PFSK-1 (cell line): Measurements from ENCODE around the gene CUBN.

Source experiments
- FOXP2 ChIP-seq: optimal IDR thresholded peaks from 2 replicates; pipeline ENCODE3; 2011; ENCODE audit warnings: borderline replicate concordance, control low read depth, inconsistent platforms; ENCODE audit not compliant: insufficient read depth; ENCODE audit errors: extremely low read length, extremely low read depth
- POLR2AphosphoS5 ChIP-seq: IDR thresholded peaks from 2 replicates; pipeline ENCODE4 v1.6.1; 2012; ENCODE audit warnings: low read depth, mild to moderate bottlenecking, control low read depth, low read length, moderate library complexity
- SIN3A ChIP-seq: IDR thresholded peaks from 2 replicates; pipeline ENCODE4 v1.6.1; 2012; ENCODE audit warnings: mild to moderate bottlenecking, low read length, moderate library complexity, borderline replicate concordance; ENCODE audit not compliant: insufficient read depth
- TAF1 ChIP-seq: IDR thresholded peaks from 2 replicates; pipeline ENCODE4 v1.6.1; 2012; ENCODE audit warnings: low read length, control low read depth, borderline replicate concordance; ENCODE audit not compliant: insufficient read depth
- TF ChIP-seq, protein P1 (sequence below), 2 experiments: IDR thresholded peaks; 2 replicates each; pipeline versions ENCODE4 v1.6.1 to v1.8.0; 2011 to 2012; ENCODE audit warnings: low read depth in 2 of 2, low read length in 2 of 2, control low read depth in 1 of 2, inconsistent platforms in 1 of 2, mild to moderate bottlenecking in 1 of 2, moderate library complexity in 1 of 2; ENCODE audit not compliant: insufficient read depth in 1 of 2

The CUBN gene

DNA sequence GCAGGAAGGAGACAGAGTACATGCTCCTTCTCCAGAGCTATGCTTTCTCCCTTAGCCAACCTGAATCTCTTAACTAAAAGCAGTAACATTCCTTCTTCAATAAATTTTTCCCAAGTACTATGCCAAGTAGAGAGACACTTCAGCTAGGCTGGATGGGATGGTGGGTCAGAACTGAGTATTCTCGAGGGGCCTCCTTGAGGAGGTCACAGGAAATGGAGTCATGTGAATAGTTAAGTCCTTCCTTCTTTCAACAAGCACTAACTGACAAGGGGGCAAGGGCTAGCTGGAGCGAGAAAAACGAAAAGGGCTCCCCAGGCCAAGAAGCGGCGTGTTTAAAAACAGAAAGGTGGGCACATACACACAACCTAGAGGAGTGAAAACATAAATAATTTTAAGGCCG is 317.8 kb downstream of the CUBN start:
- TF ChIP-seq SIN3A (no peak), TAF1 (no peak), POLR2AphosphoS5 (no peak), FOXP2 (no peak)
- TF ChIP-seq, protein P1, sequence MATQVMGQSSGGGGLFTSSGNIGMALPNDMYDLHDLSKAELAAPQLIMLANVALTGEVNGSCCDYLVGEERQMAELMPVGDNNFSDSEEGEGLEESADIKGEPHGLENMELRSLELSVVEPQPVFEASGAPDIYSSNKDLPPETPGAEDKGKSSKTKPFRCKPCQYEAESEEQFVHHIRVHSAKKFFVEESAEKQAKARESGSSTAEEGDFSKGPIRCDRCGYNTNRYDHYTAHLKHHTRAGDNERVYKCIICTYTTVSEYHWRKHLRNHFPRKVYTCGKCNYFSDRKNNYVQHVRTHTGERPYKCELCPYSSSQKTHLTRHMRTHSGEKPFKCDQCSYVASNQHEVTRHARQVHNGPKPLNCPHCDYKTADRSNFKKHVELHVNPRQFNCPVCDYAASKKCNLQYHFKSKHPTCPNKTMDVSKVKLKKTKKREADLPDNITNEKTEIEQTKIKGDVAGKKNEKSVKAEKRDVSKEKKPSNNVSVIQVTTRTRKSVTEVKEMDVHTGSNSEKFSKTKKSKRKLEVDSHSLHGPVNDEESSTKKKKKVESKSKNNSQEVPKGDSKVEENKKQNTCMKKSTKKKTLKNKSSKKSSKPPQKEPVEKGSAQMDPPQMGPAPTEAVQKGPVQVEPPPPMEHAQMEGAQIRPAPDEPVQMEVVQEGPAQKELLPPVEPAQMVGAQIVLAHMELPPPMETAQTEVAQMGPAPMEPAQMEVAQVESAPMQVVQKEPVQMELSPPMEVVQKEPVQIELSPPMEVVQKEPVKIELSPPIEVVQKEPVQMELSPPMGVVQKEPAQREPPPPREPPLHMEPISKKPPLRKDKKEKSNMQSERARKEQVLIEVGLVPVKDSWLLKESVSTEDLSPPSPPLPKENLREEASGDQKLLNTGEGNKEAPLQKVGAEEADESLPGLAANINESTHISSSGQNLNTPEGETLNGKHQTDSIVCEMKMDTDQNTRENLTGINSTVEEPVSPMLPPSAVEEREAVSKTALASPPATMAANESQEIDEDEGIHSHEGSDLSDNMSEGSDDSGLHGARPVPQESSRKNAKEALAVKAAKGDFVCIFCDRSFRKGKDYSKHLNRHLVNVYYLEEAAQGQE (IDR thresholded peaks at IDR 0.05; ENCODE audit: insufficient read depth in 1 of 2, low read depth in 2 of 2, low read length in 2 of 2): no peak

DNA sequence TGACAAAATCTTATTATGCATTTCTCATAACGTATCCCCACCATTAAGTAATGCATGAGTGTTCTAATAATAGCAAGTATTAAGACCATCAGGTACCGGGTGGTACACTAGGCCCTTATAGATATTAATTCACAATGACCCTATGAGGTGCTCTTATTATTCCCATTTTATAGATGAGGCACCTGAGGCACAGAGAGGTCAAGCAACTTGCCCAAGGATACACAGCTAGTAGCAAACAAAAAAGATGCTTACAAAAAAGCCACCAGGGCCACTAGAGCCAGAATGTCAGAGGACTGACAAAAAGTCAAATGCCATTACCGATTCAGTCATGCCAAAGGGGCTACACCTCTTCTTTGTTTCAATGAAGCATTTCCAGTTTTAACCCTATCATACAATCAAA is 318.3 kb downstream of the CUBN start:
- no peak for TF ChIP-seq POLR2AphosphoS5
- TF ChIP-seq, protein P1 (IDR thresholded peaks at IDR 0.05; ENCODE audit: insufficient read depth in 1 of 2, low read depth in 2 of 2, low read length in 2 of 2): no peak
- TF ChIP-seq TAF1: no peak
- TF ChIP-seq FOXP2: no peak
- TF ChIP-seq SIN3A: no peak

DNA sequence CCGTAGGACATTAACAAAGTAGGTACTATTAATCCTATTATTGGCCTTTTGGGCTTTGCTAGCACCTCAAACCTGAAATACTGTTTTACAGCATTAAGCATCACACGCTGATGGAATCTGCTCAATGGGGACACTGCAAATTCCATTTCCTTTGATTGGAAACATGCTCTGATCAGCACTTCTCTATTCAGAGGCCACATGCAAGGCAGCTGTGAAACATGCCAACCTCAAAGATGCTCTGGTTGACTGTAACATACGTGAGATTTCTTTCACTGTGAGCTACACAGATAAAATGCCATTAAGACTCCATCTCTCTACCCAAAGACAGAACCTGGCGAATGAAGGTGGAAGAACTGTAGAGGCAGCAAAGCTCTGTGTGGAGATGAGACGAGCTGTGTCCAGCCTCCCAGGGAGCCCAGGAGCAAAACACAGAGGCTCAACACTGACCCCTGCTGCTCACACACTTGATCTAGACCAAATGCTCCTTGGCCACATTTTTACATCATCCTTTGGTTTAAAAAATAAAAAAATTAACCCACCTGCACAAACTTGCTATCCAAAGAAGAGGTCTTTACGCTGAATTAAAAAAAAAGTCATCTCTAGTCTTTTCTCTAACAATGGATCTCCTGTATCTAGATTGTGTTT is 320.4 kb downstream of the CUBN start:
- TF ChIP-seq, protein P1 (IDR thresholded peaks at IDR 0.05; ENCODE audit: insufficient read depth in 1 of 2, low read depth in 2 of 2, low read length in 2 of 2): no peak

DNA sequence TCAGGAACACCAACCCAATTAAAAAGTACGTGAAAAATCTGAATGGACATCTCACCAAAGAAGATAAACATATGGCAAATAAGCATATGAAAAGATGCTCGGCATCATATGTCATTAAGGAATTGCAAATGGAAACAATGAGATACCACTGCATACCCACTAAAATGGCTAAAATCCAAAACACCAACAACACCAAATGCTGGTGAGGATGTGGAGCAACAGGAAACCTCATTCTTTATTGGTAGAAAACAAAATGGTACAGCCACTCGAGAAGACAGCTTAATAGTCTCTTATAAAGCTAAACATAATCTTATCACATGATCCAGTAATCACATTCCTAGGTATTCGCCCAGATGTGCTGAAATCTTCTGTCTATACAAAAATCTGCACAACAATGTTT is 325.5 kb downstream of the CUBN start:
- no peak for TF ChIP-seq SIN3A
- TF ChIP-seq, protein P1 (IDR thresholded peaks at IDR 0.05; ENCODE audit: insufficient read depth in 1 of 2, low read depth in 2 of 2, low read length in 2 of 2): no peak
- no peak for TF ChIP-seq TAF1
- TF ChIP-seq POLR2AphosphoS5: no peak
- no peak for TF ChIP-seq FOXP2

DNA sequence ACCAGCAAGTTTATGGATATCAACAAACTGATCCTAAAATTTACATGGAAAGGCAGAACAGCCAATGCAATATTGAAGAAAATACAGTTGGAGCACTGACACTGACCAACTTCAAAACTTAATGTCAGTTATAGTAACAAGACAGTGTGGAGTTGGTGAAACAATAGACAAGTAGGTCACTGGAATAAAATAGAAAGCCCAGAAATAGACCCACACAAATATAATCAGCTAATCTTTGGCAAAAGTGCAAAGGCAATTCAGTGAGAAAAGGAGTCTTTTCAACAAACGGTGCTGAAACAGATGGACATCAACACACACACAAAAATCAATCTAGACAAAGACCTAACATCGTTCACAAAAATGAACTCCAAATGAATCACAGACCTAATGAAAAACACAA is 326.1 kb downstream of the CUBN start:
- TF ChIP-seq TAF1: no peak
- no peak for TF ChIP-seq POLR2AphosphoS5
- TF ChIP-seq SIN3A: no peak
- no peak for TF ChIP-seq FOXP2
- TF ChIP-seq, protein P1 (IDR thresholded peaks at IDR 0.05; ENCODE audit: insufficient read depth in 1 of 2, low read depth in 2 of 2, low read length in 2 of 2): no peak
